Measurements from ENCODE around the gene CCNJL.
"Not testable (repeated sequence)": the region's sequence is repeated elsewhere in the genome, so short reads cannot be mapped to it uniquely, and the experiment has no call there.

The CCNJL gene

DNA sequence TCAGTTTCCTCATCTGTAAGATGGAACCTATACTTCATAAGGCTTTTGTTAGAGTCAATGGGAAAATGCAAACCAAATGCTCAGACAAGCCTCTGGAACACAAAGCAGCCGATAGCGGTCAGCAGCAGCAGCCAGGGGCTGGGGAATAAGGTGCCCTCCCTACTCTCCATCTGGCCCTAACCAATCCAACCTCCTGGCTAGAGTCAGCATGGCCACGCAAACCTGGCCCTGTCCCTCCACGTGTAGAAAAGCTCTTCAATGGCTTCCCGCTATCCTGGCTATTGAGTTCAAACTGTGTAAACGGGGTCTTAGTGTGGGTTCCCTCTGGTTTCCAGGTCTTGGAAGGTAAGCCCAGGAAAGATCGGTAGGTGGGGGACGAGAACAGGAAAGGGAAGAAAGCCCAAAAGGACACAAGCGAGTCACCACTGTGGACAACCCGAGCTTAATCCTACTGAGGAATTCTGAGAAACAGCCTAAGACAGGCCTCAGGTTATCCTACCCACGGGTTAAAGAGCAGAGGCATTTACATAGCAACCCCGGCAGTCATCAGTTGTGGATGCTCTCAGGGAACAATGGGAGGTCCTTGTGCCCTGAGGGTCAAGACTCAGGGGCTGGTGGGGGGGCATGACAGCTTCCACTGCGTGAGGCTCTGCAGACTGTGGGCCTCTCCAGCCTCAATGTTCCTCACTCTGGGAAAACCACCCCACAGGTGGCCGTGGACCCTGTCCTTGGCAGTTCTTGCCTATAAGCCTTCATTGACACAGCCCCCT lies 52.2 kb downstream of the CCNJL start:
- no peak for FAIRE-seq

DNA sequence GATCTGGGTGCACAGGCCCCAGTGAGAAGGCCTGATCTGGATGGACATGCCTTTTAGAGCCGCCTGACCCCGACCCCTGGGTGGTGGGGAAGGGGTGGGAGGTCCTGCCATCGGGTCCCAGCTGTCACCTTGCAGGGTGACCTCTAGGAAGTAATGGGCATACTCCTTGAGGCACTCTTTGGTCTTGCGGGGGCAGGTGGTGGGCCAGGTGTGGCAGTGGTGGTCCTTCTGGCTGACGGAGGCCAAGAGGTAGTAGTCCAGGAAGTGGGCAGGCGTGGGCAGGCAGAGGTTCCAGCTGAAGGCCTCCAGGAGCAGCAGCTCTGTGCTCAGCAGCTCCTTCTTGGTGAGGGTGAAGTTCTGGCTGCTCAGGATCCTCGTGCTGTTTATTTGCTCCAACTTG lies 53.0 kb downstream of the CCNJL start:
- FAIRE-seq, result no peak

DNA sequence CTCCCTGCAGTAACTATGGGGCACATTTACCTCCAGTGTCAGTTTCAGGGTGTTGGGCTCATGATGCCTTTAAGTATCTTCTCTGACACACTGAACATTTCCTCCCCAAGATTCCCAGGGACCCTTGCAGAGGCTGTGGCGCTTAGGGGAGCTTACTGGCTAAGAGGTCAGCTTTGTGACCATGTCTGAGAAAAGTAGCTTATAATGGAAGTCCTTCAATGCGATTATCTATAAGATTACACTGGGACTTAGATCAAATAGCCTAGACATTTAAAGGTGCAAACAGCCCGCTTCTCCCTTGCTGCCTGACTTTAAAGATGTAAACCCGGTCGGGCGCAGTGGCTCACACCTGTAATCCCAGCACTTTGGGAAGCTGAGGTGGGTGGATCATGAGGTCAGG lies 57.7 kb downstream of the CCNJL start:
- no peak for FAIRE-seq

DNA sequence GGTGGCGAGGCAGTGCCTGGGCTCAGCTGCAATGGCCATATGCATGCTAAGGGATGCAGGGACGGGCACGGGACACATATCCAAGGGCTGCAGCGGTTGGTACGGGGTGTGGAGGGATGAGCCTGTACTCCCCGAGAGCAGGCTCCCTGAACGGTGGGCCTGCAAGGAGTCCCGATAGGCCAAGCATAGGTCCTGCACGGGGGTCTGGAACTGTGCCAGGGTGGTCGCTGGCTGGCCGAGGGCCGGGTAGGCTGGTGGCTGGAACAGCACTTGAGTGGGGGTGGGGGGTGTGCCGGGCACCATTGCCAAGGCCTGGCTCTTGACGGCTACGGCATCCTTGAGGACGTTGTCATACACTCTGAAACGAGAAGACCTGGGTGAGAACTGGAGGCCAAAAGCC lies 58.9 kb downstream of the CCNJL start:
- no peak for FAIRE-seq

DNA sequence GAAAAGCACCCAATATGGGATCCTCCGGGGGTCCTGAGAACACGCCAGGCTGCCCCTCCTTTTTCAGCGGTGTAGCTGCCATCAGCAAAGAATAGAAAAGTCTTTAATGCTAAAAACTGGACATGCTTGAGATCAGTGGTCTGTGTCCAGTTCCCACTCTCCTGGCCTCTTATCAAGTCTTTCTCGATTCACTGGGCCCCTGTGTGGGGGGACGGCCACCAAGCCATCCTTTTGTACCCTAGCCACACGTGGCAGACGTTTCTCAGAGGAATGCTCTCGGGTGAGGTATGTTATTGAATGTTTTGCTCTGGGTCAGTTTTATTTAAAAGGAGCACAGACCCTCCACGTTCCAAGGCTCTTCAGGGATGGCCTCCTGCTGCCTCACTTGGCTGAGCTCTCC lies 59.4 kb downstream of the CCNJL start:
- FAIRE-seq, result no peak

DNA sequence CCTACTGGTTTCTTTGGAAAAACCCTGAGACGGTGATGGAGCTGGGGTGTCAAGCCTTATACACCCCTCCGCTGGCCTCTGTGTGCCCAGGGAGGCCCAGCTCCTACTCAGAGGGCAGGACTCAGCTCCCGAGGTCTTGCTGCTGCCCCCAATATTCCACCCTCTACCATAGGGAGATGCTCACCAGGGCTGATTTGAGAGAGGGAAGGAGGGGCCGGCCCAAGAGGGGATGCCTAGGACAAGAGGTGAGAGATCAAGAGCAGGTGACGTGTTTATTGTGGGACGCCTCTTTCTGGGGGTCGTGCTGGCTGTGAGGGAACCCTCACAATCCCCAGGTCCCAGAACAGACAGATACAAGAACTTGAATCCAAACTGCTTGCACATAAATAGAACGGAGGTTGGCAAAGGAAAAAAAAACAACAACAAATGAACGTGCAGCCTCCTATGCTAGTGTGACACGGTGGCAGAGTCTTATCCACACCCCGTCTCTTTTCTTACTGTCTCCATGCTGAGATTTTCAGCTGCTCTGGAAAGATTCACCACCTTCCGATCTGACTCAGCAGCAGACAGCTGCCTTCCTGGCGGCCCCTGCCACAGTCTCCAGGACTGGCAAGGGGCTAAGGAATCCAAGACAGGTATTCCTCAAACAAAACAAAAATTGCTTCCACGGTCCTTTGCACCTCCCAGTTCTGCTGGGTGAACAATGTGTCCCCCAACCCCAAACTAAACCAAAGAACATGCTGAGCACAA lies 60.8 kb downstream of the CCNJL start:
- FAIRE-seq, result no peak

DNA sequence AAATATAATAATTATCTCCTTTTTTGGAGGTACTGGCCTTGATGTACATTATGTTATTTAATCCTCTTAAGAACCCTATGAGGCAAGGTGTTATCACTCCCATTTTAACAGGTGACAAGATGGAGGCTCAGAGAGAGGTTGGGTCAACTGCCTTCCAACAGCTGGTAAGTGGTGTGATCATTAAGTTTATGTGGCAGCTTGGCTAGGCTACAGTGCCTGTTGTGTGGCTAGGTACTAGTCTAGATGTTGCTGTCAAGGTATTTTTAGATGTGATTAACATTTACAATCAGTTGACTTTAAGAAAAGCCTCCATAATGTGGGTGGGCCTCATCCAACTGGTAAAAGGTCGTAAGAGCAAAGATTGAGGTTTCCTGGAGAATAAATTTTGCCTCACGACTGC lies 61.5 kb downstream of the CCNJL start:
- no peak for FAIRE-seq

DNA sequence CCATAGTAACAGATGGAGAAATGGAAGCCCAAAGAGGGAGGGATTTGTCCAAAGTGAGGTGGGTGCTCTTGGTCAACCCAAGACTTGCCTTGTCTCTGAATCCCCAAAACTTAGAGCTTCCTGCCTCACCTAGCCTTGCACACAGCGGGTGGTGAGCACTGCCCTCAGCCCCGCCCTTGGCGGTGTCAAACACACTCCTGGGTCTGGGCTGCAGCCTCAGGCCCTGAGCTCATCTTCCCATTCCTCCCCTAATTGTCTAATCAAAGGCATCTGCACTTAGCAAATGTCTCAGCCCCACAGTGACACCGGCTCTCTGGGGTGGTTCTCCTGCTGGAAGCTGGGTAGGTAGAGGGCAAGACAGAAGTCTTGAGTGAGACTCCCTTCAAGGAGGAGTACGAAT lies 62.1 kb downstream of the CCNJL start:
- FAIRE-seq, result no peak

DNA sequence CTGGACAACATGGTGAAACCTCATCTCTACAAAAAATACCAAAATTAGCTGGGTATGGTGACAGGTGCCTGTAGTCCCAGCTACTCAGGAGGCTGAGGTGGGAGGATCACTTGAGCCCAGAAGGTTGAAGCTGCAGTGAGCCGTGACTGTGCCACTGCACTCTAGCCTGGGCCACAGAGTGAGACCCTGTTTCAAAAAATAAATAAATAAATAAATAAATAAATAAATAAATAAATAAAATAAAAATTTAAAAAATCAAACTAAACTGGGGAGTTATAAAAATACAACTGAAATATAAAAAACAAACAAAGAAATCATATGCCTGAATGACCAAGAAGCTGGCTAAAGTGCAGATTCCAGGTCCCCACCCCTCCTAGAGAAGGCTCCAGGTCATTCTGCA lies 62.8 kb downstream of the CCNJL start:
- FAIRE-seq, result not testable (repeated sequence)

DNA sequence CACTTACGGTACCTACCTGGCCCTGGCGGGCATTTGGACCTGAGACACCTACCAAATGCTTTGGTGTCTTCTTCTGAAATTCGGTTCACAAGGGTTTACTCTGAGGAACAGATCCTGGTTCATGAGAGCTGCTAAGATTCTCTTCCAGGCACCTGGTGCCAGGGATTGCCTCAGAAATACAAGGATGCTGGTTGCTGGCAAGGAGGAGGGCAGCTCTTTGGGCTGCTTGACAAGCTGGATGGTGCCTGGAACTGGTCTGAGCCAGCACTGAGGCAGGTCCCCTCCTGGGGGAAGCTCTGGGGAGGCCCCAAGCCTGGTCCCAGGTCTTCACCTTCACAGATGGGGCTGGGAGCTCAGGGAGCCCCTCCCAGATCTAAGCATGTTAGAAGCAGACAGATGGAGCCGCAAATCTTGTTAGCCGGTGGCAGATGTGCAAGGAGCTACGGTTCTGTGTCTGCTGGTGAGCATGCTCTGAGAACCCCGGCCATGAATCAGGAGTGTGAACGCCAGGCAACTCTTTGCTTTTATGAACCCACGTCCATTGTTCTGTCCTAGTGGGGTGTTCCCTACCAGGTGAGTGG lies 66.8 kb downstream of the CCNJL start:
- no peak for FAIRE-seq

DNA sequence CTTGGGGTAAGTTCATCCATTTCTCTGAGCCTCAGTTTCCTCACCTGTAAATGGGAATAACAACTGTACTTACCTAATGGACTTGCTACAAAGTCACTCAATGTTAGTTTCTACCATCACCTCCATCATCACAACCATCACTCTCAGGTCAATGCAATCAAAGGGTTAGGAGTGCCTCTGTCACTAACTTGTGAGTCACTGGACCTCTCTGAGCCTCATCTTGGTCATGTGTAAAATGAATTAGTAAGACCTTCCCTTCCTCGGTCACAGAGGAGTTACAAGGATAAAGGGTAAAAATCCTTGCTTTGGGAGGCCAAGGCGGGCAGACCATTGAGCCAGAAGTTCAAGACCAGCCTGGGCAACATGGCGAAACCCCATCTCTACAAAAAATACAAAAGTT lies 70.2 kb downstream of the CCNJL start:
- FAIRE-seq, result no peak

DNA sequence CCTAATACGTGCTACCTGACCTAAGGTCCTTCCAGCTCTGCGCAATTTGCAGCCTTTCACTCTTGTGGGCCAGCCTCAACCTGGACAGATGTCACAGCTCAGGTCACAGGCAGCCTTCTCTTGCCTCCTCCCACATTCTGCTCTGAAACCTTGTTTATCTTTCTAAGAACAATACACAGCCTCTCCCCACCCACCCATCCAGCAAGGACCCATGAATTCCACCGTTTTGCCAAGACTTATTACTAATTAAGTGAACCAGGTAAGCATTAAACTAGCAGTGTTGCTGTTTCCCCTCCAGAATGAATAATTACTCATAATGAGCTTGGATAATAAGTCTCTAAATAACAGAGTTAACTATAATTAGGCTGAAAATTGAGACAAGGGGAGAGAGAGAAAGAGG lies 72.0 kb downstream of the CCNJL start:
- no peak for FAIRE-seq

DNA sequence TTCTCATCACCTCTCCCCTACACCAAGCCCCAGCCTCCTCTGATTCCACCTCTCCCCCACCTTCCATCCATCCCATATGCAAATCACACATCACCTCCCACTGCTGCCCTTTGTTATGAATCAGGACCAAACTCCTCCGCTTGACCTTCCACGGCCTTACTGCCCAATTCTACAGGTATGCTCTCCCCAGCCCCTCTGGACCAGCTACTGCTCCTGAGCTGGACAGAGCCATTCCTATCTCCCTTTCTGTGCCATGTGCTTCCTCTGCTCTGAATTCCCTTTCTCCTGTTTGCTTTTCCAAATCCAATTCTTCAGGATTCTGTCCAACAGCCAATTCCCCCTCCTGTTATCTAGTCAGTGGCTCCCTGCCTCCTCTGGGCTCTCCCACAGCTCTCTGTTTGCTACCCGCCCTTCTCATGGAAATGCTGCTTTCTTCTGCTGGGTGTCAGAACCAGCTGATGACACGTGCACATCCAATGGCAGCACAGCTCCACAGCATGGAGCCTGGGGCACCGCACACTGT lies 74.7 kb downstream of the CCNJL start:
- no peak for FAIRE-seq

DNA sequence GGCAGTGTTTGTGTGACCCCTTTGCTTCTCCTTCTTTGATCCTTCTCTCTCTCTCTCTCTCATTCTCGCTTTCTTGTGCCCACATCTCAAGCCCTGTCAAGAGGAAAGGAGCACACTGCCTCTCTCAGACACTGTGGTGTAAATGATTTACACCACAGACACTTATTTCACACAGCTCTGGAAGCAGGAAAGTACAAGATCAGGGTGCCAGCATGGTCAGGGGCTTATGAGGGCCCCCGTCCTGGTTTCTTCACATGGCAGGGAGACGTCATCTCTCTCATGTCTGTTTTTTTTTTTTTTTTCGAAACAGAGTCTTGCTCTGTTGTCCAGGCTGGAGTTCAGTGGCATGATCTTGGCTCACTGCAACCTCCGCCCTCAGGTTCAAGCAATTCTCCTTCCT lies 76.6 kb downstream of the CCNJL start:
- FAIRE-seq, result no peak

DNA sequence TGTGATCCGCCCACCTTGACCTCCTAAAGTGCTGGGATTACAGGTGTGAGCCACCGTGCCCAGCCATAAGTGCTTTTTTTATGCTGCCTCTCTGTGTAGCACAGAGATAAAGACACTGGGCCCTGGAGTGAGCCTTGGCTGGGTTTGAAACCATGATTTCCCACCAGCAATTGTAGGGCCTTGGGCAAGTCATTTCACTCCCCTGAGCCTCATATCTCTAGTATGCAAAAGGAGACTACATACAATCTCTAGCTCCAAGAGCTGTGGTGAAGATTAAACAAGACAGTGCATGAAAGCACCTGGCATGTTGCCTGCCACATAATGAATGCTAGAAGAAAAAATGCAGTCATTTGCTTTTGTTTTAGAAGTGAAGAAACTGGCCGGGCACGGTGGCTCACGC lies 79.1 kb downstream of the CCNJL start:
- FAIRE-seq, result no peak

DNA sequence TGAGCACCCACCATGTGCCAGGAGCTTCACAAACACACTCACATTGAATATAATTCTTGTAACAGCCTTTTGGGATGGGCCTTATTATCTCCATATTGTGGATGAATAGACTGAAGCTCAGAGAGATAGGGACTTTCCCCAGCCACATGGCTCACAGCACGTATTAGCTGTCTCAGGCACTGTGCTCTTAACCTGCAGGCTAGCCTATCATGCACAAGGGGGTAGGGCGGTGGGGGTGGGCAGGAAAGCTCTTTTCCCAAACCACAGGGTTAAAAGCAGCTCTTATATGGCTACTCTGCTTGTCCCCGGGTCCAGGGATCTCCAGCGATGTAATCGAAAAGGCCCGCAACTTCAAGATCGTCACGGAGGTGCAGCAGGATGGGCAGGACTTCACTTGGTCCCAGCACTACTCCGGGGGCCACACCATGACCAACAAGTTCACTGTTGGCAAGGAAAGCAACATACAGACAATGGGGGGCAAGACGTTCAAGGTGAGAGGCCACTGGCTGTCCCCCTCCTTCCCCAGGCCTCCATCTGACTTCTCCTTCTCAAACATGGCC lies 80.5 kb downstream of the CCNJL start:
- FAIRE-seq, result no peak

DNA sequence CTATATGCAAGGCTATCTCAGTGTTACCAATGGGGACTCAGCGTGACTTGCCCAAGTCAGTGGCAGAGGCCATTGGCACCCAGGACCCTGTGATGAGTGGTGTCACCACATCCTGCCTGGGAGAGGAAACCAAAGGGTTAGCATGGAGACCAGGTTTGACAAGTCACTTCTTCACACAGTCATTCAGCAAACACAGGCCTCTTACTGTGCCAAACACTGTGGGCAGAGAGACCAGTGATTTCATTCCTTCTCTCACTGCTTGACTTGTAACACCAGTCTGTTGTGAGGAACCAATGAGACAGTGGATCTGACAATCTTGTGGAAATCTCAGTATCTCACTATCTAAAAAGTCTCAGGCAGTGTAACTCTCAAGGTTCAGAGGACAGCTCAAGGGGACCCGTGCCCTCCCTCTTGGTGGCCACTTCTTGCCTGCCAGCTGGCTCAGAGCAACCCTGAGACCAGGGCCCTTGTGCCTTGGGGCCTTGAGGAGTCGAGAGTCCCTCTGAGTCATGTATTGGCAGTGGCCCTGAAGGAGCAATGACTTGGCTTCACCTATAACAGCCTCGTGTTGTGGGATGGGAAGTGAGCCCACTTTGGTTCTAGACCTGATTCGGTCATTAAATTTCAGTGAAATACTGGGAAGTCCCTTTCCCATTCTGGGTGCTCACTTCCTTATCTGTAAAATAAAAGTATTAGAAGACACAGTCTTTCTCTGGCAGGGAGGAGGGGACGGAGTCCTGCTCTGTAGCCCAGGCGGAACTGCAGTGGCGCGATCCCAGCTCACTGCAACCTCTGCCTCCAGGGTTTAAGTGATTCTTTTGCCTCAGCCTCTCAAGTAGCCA lies 81.5 kb downstream of the CCNJL start:
- FAIRE-seq, result no peak

DNA sequence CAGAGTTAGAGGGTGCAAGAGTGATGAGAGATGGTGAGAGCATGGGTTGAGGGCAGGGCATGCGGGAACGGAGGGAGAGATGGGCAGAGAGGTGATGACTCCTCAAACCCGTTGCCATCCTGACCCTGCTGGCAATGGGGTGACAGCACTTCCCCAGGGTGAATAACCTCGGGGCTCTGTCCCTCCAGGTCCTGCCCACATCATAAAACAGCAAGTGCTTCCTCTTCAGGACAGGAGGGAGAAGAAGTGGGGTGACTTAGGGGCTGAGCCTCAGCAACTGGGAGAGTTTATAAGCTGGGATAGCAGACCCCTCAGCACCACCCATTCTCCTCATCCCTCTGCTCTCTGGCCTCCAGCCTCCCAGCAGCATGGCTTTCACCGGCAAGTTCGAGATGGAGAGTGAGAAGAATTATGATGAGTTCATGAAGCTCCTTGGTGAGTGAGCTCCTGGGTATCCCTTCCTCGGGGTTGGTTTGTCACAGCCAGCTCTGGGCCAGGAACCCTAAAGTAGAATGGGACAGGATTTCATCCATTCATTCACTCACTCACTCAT lies 83.1 kb downstream of the CCNJL start, which contains the start of gene FABP6:
TSS of gene FABP6 (plus strand) at position 317 of the 553 bp plus-strand sequence. CDS start at position 369, 52 bp downstream.
- no peak for FAIRE-seq

DNA sequence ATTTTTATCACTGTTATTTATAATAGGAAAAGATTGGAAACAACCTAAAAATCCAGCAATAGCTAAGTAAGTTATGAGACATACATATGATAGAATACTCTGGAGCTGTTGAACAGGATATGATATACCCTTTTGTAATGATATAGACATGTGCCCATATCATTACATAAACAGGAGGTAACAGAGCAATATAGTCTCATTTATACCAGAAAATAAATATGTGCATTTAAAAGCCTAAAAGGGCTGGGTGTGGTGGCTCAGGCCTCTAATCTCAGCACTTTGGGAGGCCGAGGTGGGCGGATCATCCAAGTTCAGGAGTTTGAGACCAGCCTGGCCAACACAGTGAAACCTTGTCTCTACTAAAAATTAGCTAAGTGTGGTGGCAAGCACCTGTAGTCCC lies 85.4 kb downstream of the CCNJL start:
- no peak for FAIRE-seq

DNA sequence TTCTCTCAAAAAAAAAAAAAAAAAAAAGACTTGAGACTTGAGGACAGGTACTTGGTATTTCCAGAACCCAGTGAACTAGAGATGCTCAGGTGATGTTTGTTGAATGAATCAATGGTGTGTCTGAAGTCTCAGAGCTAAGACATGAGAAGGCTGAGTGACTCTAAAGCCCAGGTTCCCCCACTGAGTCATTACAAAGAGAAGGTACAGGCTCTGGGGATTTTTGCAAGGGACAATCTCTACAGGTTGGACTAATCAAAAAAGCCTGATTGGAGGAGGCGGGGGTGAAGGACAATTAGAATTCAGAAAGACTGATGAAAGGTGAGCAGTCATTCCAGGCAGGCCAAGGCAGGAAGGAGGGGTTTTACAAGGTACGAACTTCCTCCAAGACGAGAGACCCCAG lies 91.3 kb downstream of the CCNJL start:
- FAIRE-seq, result no peak

DNA sequence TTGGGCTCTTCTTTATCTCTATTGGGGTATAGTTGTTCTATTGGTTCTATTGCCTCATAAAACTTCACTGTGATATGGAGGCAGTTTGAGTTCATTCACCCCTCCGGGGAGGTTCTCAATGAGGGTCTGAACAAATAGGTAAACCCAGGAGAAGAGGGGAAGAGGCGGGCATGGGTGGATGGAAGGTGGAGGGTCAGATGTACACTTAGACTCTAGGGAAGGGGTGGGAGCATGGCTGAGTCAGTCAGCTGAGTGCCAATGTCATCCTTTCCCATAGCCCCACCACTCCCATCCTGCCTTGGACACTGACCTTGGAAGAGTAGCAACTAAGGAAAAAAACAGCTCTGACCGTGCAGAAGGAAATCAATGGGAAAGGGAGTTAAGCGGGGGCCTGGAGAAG lies 93.0 kb downstream of the CCNJL start:
- no peak for FAIRE-seq

DNA sequence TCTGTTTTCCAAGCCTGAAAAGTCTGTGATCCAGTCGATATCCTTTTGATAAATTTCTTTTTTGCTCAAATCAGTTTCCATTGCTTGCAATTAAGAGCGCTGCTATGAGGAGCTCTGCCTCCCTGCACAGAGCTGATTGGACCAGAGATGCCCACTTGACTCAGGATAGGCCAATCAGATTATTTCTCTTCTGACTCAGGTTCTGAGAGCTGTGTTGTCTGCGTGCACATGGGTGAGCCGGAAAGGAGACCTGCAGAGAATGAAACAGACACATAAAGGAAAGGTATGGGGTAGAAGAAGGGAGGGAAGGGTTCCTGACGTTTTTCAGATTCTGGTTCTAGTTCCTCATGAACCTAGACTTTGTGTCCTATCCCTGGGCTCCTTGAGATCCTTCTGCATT lies 98.8 kb downstream of the CCNJL start:
- no peak for FAIRE-seq

Measured in TTC549 (cell line).